Spleen (tissue), 11 donors: ENCODE data around the gene EXPH5. TPM values are rescaled to one million over a fixed set of nuclear protein-coding genes. Genes with fewer than 3 reads are reported as not detected.

ENCODE experiments used
- DNase-seq: peaks from one replicate; pipeline ENCODE4 v3.0.0-alpha.2; 2020
- H3K27ac ChIP-seq, 8 donors: fragments of 200-600 bp; sonication (generic) in 7 of 8; 1 replicate in 4 of 8; 2 replicates in 4 of 8; pipeline versions ENCODE4 v1.5.0 to v1.8.0; 2016 to 2021; ENCODE audit warnings: inconsistent platforms in 4 of 8, mild to moderate bottlenecking in 4 of 8, moderate library complexity in 1 of 8
- H3K27me3 ChIP-seq, 7 donors: fragments of 200-600 bp; sonication (generic) in 6 of 7; replicated peaks in 1 of 7; 1 replicate in 4 of 7; 2 replicates in 3 of 7; pipeline versions ENCODE4 v1.5.0 to v1.8.0; 2016 to 2021; ENCODE audit warnings: inconsistent platforms in 3 of 7, mild to moderate bottlenecking in 1 of 7
- H3K36me3 ChIP-seq, 6 donors: fragments of 200-600 bp; sonication (generic) in 5 of 6; 1 replicate in 4 of 6; 2 replicates in 2 of 6; pipeline versions ENCODE4 v1.5.0 to v1.8.0; 2016 to 2021; ENCODE audit warnings: inconsistent platforms in 2 of 6
- H3K4me1 ChIP-seq, 6 donors: fragments of 200-600 bp; sonication (generic) in 5 of 6; 1 replicate in 3 of 6; 2 replicates in 3 of 6; pipeline versions ENCODE4 v1.5.0 to v1.8.0; 2016 to 2021; ENCODE audit warnings: inconsistent platforms in 3 of 6
- H3K4me3 ChIP-seq, 8 donors: fragments of 200-600 bp; sonication (generic) in 7 of 8; 1 replicate in 4 of 8; 2 replicates in 4 of 8; pipeline versions ENCODE4 v1.5.0 to v1.8.0; 2016 to 2021; ENCODE audit warnings: inconsistent platforms in 4 of 8, mild to moderate bottlenecking in 4 of 8, moderate library complexity in 2 of 8
- H3K9me3 ChIP-seq, 8 donors: fragments of 200-600 bp; sonication (generic) in 7 of 8; 1 replicate in 4 of 8; 2 replicates in 4 of 8; pipeline versions ENCODE4 v1.5.0 to v1.8.0; 2016 to 2021; ENCODE audit warnings: inconsistent platforms in 4 of 8
- POLR2A ChIP-seq, 3 donors: fragments of 450-650 bp; IDR thresholded peaks; one replicate each; pipeline ENCODE4 v1.5.1; 2017; ENCODE audit warnings: antibody characterized with exemption in 3 of 3, mild to moderate bottlenecking in 1 of 3
- POLR2AphosphoS5 ChIP-seq, 3 donors: sonication (generic); formaldehyde crosslinking; IDR thresholded peaks; one replicate each; pipeline ENCODE4 v1.5.1; 2017; ENCODE audit warnings: antibody characterized with exemption in 3 of 3
- WGBS, 5 donors: extraction: QIAGEN DNeasy Blood & Tissue Kit in 3 of 5; methylation state at CpG; one replicate each; pipeline versions ENCODE4 v1.1.5 to v1.1.7; 2013 to 2018; 5-methylcytosine and 5-hydroxymethylcytosine counted together
- intact Hi-C: fragments of 100-400 bp; cut with DNase I; formaldehyde crosslinking; loops from one replicate; pipeline ENCODE4 v1.15.0; 2023; ENCODE audit warnings: low total_unique reads
- polyA plus RNA-seq, 3 donors: library from polyadenylated mRNA; stranded (reverse); fragments of 200-250 nt; gene quantifications; one replicate each; pipeline ENCODE4 v1.2.1, GENCODE V29; 2013
- total RNA-seq, 7 donors: library from RNA; depleted of rRNA in 3 of 7; stranded (reverse); fragments of >200 nt in 3 of 7; fragmentation: NEBNext Ultra II Directional in 4 of 7; extraction: Animal tissue kit (Norgen Biotek cat#: 25700) in 4 of 7; gene quantifications; one replicate each; pipeline versions ENCODE4 v1.1.0 to v1.2.1, GENCODE V29; 2016 to 2021
- TF ChIP-seq, protein P1 (sequence below), 11 experiments: fragments of 200-600 bp in 7 of 11; fragments of 450-650 bp in 4 of 11; sonication (generic) in 4 of 11; IDR thresholded peaks in 8 of 11; conservative IDR thresholded peaks in 3 of 11; 1 replicate in 7 of 11; 2 replicates in 4 of 11; pipeline versions ENCODE4 v1.4.0 to v1.8.0; 2016 to 2021; ENCODE audit warnings: antibody characterized with exemption in 11 of 11, inconsistent platforms in 4 of 11, mild to moderate bottlenecking in 1 of 11
- donor health status: healthy with polysubstance abuse.
- donor health status: DM: no; HTN: no; CAD: no; lungs with moderate emphysema.
- donor health status: DM: no; HTN: no; CAD: no.
- donor health status: Bipolar disorder and iron deficiency.
- donor health status: healthy.
- donor health status: DM: no; HTN: no; CAD: no.
- donor health status: DM: yes; HTN: yes; CAD: no.

Gene EXPH5
- total and polyA plus RNA-seq, 10 donors, result 0.05 to 1.9 (median 0.77) TPM

- no peaks in the 10 kb centered on the region for H3K36me3 ChIP-seq
- H3K4me1 ChIP-seq, result no peaks in the 10 kb centered on the region
- TF ChIP-seq POLR2AphosphoS5 (IDR thresholded peaks at IDR 0.05) (no peak), POLR2A (IDR thresholded peaks at IDR 0.05) (no peak)
- TF ChIP-seq, protein P1, sequence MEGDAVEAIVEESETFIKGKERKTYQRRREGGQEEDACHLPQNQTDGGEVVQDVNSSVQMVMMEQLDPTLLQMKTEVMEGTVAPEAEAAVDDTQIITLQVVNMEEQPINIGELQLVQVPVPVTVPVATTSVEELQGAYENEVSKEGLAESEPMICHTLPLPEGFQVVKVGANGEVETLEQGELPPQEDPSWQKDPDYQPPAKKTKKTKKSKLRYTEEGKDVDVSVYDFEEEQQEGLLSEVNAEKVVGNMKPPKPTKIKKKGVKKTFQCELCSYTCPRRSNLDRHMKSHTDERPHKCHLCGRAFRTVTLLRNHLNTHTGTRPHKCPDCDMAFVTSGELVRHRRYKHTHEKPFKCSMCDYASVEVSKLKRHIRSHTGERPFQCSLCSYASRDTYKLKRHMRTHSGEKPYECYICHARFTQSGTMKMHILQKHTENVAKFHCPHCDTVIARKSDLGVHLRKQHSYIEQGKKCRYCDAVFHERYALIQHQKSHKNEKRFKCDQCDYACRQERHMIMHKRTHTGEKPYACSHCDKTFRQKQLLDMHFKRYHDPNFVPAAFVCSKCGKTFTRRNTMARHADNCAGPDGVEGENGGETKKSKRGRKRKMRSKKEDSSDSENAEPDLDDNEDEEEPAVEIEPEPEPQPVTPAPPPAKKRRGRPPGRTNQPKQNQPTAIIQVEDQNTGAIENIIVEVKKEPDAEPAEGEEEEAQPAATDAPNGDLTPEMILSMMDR (IDR thresholded peaks at IDR 0.05 in 8 of 11, conservative IDR thresholded peaks at IDR 0.05 in 3 of 11), result no peak
- peaks cover 0 to 7% (median 0%) of the 10 kb centered on the region in 7 donors for H3K27me3 ChIP-seq
- no peak for DNase-seq
- peaks cover 0 to 19% (median 14%) of the 10 kb centered on the region in 8 donors for H3K9me3 ChIP-seq
- H3K27ac ChIP-seq, result no peak overlapping the region
- intact Hi-C loops, result no loop called here
- H3K4me3 ChIP-seq, result no peak overlapping the region
- WGBS, 5 donors, result 94 to 100% (median 96%) methylated on average over 1 to 10 of the region's 10 CpGs
Measured at GRCh38 chr11:108628326-108628725, 34.8 kb upstream of the EXPH5 start.

- Histone ChIP-seq H3K4me1 (no peaks in the 10 kb centered on the region), H3K27me3 (peaks cover 0 to 2% (median 0%) of the 10 kb centered on the region in 7 donors), H3K27ac (no peak overlapping the region), H3K4me3 (no peak overlapping the region), H3K36me3 (no peaks in the 10 kb centered on the region), H3K9me3 (peaks cover 0 to 13% (median 10%) of the 10 kb centered on the region in 8 donors)
- intact Hi-C loops, result no loop called here
- DNase-seq, result no peak
- TF ChIP-seq POLR2AphosphoS5 (IDR thresholded peaks at IDR 0.05) (no peak), POLR2A (IDR thresholded peaks at IDR 0.05) (no peak)
- TF ChIP-seq, protein P1 (IDR thresholded peaks at IDR 0.05 in 8 of 11, conservative IDR thresholded peaks at IDR 0.05 in 3 of 11), result no peak
- WGBS, 5 donors, result 68 to 78% (median 75%) methylated on average over 5 of the region's 5 CpGs
Measured at GRCh38 chr11:108624196-108624925, 30.8 kb upstream of the EXPH5 start.

- Histone ChIP-seq H3K27me3 (no peaks in the 10 kb centered on the region), H3K9me3 (no peaks in the 10 kb centered on the region), H3K4me1 (no peaks in the 10 kb centered on the region), H3K27ac (no peak overlapping the region), H3K4me3 (no peak overlapping the region), H3K36me3 (no peaks in the 10 kb centered on the region)
- intact Hi-C loops, result no loop called here
- DNase-seq, result no peak
- TF ChIP-seq, protein P1 (IDR thresholded peaks at IDR 0.05 in 8 of 11, conservative IDR thresholded peaks at IDR 0.05 in 3 of 11), result no peak
- TF ChIP-seq POLR2AphosphoS5 (IDR thresholded peaks at IDR 0.05) (no peak), POLR2A (IDR thresholded peaks at IDR 0.05) (no peak)
- 69 to 90% (median 76%) methylated on average over 2 of the region's 2 CpGs for WGBS, 5 donors
Measured at GRCh38 chr11:108622341-108622740, 28.8 kb upstream of the EXPH5 start.

DNA sequence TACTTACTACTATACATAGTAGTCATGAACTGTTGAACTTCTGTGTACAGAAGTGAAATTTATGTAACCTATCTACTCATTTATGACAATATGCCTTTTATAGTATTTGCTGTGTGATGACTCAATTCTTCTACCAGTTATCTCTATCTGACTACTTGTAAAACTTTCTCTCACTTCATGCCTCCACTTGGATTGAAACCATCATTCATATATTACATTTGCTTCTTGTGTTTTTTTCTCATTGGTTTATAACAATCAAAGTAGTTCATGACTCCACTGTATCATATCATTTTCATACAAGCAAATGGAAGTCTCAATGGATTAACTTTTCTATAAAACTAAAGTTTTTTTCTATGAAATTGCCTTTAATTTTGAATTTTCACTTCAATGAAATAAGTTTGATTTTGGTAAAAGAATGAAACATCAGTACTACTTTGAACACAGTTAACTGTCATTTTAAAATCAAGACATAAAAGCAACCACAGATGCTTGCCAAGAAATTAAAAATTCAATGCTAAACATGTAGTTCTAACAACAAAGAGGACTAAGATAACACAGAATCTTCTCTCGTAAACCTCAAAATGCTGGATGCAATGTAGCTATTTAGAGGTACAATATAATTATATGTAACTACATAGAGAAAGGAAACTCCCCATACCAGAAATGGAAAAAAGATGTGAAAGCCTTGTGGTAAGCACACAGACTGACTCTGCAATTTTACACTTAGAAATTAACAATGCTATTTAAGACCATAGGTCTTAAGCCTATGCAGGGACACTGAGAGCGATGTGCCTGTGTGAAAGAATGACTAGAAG lies 27.6 kb upstream of the EXPH5 start:
- Histone ChIP-seq H3K27me3 (no peaks in the 10 kb centered on the region), H3K9me3 (no peaks in the 10 kb centered on the region), H3K27ac (no peak overlapping the region), H3K4me1 (no peaks in the 10 kb centered on the region), H3K4me3 (no peak overlapping the region), H3K36me3 (no peaks in the 10 kb centered on the region)
- DNase-seq, result no peak
- 59 to 69% (median 63%) methylated on average over 2 of the region's 2 CpGs for WGBS, 5 donors
- TF ChIP-seq POLR2AphosphoS5 (IDR thresholded peaks at IDR 0.05) (no peak), POLR2A (IDR thresholded peaks at IDR 0.05) (no peak)
- TF ChIP-seq, protein P1 (IDR thresholded peaks at IDR 0.05 in 8 of 11, conservative IDR thresholded peaks at IDR 0.05 in 3 of 11), result no peak
- intact Hi-C loops, result no loop called here
